HL-60/S4 treated with retinoic acid at 250 ng/mL for 4 days and 3 days (cell line): ENCODE results near the gene DNAI2.
"Not testable (repeated sequence)": the region's sequence is repeated elsewhere in the genome, so short reads cannot be mapped to it uniquely, and the experiment has no call there.

Experiments
- in situ Hi-C: fragments of 300-500 bp; cut with MboI; formaldehyde crosslinking; loops from 2 replicates; pipeline ENCODE4 v1.7.0; 2022; ENCODE audit warnings: low sequenced_read_pairs

The DNAI2 gene

GRCh38 chr17:74244548-74244947 is 29.5 kb upstream of the DNAI2 start:
- in situ Hi-C loops, result no loop called here

DNA sequence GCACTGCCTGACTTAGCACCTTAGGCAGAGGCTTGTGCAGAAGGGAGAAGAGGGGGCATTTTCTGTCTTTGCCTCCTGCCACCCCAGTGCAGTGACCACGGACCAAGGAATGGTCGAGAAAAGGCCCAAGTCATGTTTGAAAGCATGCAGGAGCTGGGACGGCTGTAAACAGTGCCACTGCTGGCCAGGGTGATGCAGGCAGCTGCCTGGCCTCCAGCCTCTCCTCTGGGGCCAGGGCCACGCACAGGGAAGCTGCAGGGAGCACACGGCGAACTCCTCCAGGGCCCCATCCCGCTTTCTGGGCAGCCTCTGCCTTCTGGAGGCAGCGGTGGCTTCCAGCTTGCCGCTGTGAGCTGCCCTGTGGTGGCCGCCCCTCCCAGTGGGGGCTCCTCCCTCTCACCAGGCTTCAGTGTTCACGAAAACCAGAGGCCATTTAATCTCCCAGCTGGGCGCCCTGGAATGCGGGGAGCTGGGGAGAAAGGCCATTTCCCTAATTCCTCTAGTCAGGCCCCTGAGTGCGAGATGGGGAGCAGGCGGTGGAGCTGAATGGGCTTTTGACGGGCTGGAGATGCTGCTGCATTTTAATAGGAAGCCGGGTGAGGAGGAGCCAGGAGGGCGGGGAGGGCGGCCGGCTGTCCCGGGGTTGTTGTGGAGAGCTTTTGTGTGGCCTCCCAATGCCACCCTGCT is 28.7 kb upstream of the DNAI2 start:
- in situ Hi-C loops, result no loop called here

GRCh38 chr17:74245871-74246270 is 28.2 kb upstream of the DNAI2 start:
- in situ Hi-C loops, result no loop called here

DNA sequence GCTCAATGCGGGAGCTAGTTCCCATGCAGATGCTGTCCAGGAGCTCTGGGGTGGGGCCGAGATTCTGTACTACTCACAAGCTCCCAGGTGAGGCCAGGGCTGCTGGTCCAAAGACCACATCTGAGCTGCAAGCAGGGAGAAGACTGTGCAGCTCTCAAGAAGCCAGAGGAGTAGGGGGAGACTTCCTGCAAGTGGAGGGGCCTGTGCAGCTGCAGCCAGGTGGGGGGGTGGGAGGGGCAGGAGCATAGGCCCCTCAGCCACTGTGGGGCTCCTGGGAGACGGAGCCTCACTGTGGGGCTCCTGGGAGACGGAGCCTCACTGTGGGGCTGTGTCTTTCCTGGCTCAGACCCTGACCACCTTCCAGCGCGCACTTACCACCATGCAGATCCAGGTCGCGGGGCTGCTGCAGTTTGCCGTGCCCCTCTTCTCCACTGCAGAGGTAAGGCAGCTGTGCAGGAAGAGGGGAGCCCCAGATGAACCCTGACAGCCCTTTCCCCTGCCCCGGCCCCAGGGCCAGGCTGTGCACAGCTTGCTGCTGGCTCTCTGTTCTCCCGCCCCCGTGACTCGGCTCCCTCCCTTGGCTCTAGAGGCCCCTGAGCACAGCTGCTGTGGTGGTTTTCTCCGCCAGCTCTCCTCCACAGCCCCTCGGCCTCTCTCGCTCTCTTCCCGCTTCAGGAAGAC is 24.3 kb upstream of the DNAI2 start:
- in situ Hi-C loops, result no loop called here

DNA sequence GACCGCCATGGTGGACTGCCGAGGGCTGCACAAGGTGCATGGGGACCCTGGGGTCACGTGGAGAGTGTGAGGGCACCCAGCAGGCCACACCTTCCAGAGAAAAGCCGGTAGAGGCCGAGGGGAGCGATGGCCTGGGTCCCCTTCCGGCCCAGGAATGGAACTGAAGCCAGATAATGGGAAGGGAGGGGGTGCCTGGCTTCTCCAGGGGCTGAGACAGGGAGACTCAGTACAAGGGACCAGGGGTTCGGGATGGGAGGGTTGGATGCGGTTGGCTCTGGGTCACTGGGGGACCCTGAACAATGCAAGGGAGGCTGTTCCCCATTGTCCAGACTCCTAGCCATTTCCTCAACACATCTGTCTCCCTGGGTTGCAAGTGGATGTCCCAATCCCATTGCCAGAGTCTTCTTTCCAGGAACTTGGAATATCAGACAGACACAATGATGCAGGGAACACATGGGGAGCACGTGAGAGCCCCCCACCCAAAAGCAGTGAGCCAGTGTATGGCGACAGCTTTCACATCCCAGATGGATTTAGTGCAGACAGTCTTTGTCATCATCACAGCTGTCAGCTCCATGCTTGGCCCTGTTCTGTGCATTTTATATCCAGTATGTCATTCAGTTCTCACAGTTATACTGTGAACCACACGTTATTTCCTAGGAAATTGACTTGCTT is 23.6 kb upstream of the DNAI2 start:
- in situ Hi-C loops, result no loop called here

DNA sequence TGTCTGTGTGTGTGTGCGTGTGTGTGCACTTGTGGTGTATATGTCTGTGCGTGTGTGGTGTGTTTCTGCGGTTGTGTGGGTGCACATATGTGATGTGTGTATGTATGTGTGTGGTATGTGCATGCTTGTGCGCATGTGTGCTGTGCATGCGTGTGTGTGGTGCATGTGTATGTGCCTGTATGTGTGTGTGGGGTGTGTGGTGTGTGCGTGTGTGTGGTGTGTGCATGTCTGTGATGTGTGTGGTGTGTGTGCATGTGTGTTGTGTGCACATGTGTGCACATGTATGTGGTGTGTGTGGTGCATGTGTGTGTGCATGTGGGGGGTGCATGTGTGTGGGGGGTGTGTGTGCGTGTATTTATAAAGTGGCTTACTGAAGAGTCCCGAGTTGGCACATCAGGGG is 23.0 kb upstream of the DNAI2 start:
- in situ Hi-C loops, result no loop called here

GRCh38 chr17:74251569-74251968 is 22.5 kb upstream of the DNAI2 start:
- in situ Hi-C loops, result no loop called here

GRCh38 chr17:74252211-74252610 is 21.8 kb upstream of the DNAI2 start:
- in situ Hi-C loops, result no loop called here

DNA sequence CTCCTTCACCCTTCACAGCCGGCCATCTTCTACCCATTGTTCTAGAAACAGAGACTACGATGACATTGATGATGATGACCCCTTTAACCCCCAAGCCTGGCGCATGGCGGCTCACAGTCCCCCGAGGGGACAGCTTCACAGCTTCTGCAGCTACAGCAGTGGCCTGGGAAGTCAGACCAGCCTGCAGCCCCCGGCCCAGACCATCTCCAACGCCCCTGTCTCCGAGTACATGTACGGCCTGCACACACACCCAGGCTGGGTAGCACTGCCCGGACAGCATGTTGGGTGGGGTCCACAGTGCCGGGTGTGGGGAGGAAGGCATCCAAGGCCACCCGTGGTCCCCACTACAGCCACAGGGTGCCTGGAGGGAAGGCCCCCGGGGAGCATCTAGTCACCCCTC is 21.0 kb upstream of the DNAI2 start:
- in situ Hi-C loops, result no loop called here

GRCh38 chr17:74257311-74257710 is 16.7 kb upstream of the DNAI2 start:
- in situ Hi-C loops, result no loop called here

DNA sequence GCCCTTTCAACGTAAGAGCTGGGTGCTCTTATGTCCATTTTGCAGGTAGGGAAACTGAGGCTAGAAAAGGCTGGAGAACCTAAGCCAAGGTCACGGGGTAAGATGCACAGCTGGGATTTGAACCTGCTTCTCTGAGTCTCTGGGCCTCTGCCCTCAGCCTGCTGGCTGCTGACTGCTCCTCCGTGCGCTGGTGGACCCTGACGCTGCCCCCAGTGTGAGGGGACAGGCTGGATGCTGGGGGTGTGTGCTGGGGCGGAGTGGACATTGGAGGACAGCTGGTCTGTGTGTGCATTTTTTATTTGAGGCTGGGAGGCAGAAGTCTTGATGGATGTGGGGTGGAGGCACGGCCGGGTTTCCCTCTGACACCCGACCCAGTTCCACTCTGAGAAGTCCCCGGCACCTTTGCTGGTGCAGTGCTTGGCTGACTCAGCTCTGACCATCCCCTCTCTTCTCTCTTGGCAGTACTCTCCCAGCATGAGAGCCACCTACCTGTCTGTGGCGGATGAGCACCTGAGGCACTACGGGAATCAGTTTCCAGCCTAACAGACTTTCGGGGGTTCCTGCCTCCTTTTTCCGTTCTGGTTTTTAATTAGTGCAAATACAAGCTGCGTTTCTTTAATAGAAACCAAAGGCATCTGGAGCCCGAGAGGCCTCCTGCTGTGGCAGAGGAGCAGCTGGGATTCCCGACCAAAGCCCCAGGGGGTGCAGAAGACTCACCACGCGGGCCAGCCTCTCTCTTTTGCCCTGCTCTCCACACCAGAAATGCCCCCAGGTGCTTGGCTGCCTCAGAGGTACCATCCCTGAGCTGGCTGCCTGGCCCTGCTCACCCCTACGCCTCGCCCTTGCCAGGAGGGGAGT is 14.1 kb upstream of the DNAI2 start:
- in situ Hi-C loops, result no loop called here

GRCh38 chr17:74260525-74260850 is 13.5 kb upstream of the DNAI2 start:
- in situ Hi-C loops, result no loop called here

- in situ Hi-C loops, result no loop called here
Observed at GRCh38 chr17:74262601-74263000, 11.4 kb upstream of the DNAI2 start.

DNA sequence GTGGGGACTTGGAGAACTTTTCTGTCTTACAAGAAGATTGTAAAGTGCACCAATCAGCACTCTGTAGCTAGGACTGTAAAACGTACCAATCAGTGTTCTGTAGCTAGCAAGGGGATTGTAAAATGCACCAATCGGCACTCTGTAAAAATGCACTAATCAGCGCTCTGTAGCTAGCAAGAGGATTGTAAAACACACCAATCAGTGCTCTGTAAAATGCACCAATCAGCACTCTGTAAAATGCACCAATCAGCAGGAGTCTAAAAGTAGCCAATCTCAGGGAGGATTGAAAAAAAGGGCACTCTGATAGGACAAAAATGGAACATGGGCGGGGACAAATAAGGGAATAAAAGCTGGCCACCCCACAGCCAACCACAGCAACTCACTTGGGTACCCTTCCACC is 7.0 kb upstream of the DNAI2 start:
- in situ Hi-C loops, result not testable (repeated sequence)

- in situ Hi-C loops, result no loop called here
Observed at GRCh38 chr17:74267579-74267978, 6.5 kb upstream of the DNAI2 start.

GRCh38 chr17:74267987-74268499 is 6.0 kb upstream of the DNAI2 start:
- in situ Hi-C loops, result no loop called here

- in situ Hi-C loops, result no loop called here
Observed at GRCh38 chr17:74268558-74268957, 5.5 kb upstream of the DNAI2 start.

GRCh38 chr17:74270333-74270732 is 3.7 kb upstream of the DNAI2 start:
- in situ Hi-C loops, result loop anchor here (10.0 kb wide), 1 partner anchor 56 kb away; the partner anchor contains the start of gene TTYH2

DNA sequence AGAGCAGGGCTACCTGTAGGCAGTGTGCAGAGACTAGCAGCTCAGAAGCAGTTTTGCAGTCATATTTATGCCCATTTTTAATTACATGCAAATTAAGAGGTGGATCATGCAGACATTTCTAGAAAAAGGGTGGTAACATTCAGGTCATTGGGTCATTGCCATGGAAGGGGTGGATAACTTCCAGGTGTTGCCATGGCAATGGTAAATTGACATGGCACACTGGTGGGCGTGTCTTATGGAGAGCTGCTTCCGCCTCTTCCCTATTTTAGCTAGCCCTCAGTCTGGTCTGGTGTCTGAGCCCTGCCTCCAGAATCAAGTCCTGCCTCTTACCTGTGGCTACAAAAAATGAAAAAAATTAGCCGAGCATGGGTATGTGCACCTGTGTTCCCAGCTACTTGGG is 2.8 kb upstream of the DNAI2 start:
- in situ Hi-C loops, result loop anchor here (10.0 kb wide), 1 partner anchor 56 kb away; the partner anchor contains the start of gene TTYH2

GRCh38 chr17:74271901-74272561 is 2.0 kb upstream of the DNAI2 start:
- in situ Hi-C loops, result loop anchor here (10.0 kb wide), 1 partner anchor 57 kb away; the partner anchor contains the start of gene TTYH2
